Caco-2 (cell line): Measurements from ENCODE around the gene SUSD1. TPM values are rescaled to one million over a fixed set of nuclear protein-coding genes. Genes with fewer than 3 reads are reported as not detected.

ENCODE experiments used
- BruUV-seq: library from RNA; stranded (reverse); fragments of 400-500 nt; replicated peaks from 2 replicates; lab custom pipeline; 2021; lab: Mats Ljungman, UMichigan
- CTCF ChIA-PET: fragments of 300-600 bp; sonication (Branson Sonifier 250); formaldehyde crosslinking; loops from one replicate; lab custom pipeline; 2022; ENCODE audit warnings: antibody characterized with exemption; lab: Charles Lee
- POLR2A ChIA-PET: fragments of 300-600 bp; sonication (Branson Sonifier 250); formaldehyde crosslinking; loops from one replicate; lab custom pipeline; 2022; ENCODE audit warnings: antibody characterized with exemption; lab: Charles Lee
- DNase-seq, 2 experiments: peaks; one replicate each; pipeline versions ENCODE4 v3.0.0 to v3.0.0-alpha.2; 2020 to 2022
- H3K27me3 ChIP-seq: replicated peaks from 2 replicates; pipeline ENCODE4 v1.6.0; 2011; ENCODE audit warnings: low read length; ENCODE audit not compliant: control insufficient read depth, insufficient read depth
- H3K36me3 ChIP-seq: 2 replicates; pipeline ENCODE4 v1.5.1; 2011; ENCODE audit warnings: low read length; ENCODE audit not compliant: control insufficient read depth, insufficient read depth
- H3K4me1 ChIP-seq: fragments of 250-450 bp; sonication (Bioruptor Pico); 2 replicates; pipeline ENCODE4 v1.5.1; 2020; ENCODE audit warnings: mild to moderate bottlenecking
- H3K4me3 ChIP-seq: 2 replicates; pipeline ENCODE4 v1.5.1; 2011; ENCODE audit warnings: low read depth, mild to moderate bottlenecking, control low read depth, low read length
- H3K9me3 ChIP-seq: fragments of 250-450 bp; sonication (Bioruptor Pico); 2 replicates; pipeline ENCODE4 v1.5.1; 2020; ENCODE audit warnings: mild to moderate bottlenecking, moderate library complexity
- H3K27ac Mint-ChIP-seq: one replicate; pipeline ENCODE4 v1.8.0; 2022; ENCODE audit warnings: mixed read lengths; ENCODE audit not compliant: unreplicated experiment
- H3K27me3 Mint-ChIP-seq: one replicate; pipeline ENCODE4 v1.8.0; 2022; ENCODE audit warnings: mixed read lengths; ENCODE audit not compliant: insufficient read depth, unreplicated experiment
- H3K36me3 Mint-ChIP-seq: one replicate; pipeline ENCODE4 v1.8.0; 2022; ENCODE audit warnings: mild to moderate bottlenecking, mixed read lengths; ENCODE audit not compliant: insufficient read depth, unreplicated experiment
- H3K4me1 Mint-ChIP-seq: one replicate; pipeline ENCODE4 v1.8.0; 2022; ENCODE audit warnings: low read depth, mixed read lengths; ENCODE audit not compliant: unreplicated experiment
- H3K4me3 Mint-ChIP-seq: one replicate; pipeline ENCODE4 v1.8.0; 2022; ENCODE audit warnings: mild to moderate bottlenecking, moderate library complexity, mixed read lengths; ENCODE audit not compliant: unreplicated experiment
- H3K9me3 Mint-ChIP-seq: one replicate; pipeline ENCODE4 v1.8.0; 2022; ENCODE audit warnings: mixed read lengths; ENCODE audit not compliant: unreplicated experiment
- CTCF ChIP-seq, 2 experiments: fragments of 200-600 bp in 1 of 2; IDR thresholded peaks; 1 replicate in 1 of 2; 2 replicates in 1 of 2; pipeline versions ENCODE4 v1.5.1 to v1.8.0; 2011 to 2022; ENCODE audit warnings: antibody characterized with exemption in 1 of 2, control low read depth in 1 of 2, inconsistent platforms in 1 of 2, low read depth in 1 of 2, low read length in 1 of 2, mild to moderate bottlenecking in 1 of 2, moderate library complexity in 1 of 2; ENCODE audit not compliant: insufficient read depth in 1 of 2, severe bottlenecking in 1 of 2, unreplicated experiment in 1 of 2
- intact Hi-C: fragments of 100-400 bp; cut with micrococcal nuclease; formaldehyde crosslinking; loops from one replicate; pipeline ENCODE4 v1.10.0; 2022; ENCODE audit not compliant: unreplicated experiment
- total RNA-seq: library from RNA; stranded (reverse); gene quantifications from 2 replicates; pipeline ENCODE4 v1.2.3, GENCODE V29; 2022

The SUSD1 gene
- total RNA-seq, 1 experiment from 2014 or later = 53.4 TPM

- H3K4me1 ChIP-seq = peaks cover 48% of the 10 kb centered on the region
- no TSS peak for BruUV-seq
These were observed 60.0 kb downstream of the SUSD1 start for GRCh38 chr9:112115109-112115508.

GRCh38 chr9:112112941-112113681 lies 62.0 kb downstream of the SUSD1 start:
- peak; percentile 80 to 81 for TF ChIP-seq CTCF (IDR thresholded peaks at IDR 0.05; ENCODE audit: insufficient read depth in 1 of 2, low read depth in 1 of 2, low read length in 1 of 2, severe bottlenecking in 1 of 2, unreplicated experiment in 1 of 2)
- H3K36me3 Mint-ChIP-seq = peaks cover 52% of the 10 kb centered on the region
- BruUV-seq = no TSS peak
- POLR2A ChIA-PET = no interaction called here
- no peaks in the 10 kb centered on the region; the same call in 1 of the 2 replicates for H3K36me3 ChIP-seq
- H3K27ac Mint-ChIP-seq = peak overlapping the region; percentile 53
- no peak overlapping the region for H3K4me3 Mint-ChIP-seq
- H3K27me3 Mint-ChIP-seq = no peaks in the 10 kb centered on the region
- H3K27me3 ChIP-seq = no peaks in the 10 kb centered on the region
- H3K4me1 ChIP-seq = peaks cover 39% of the 10 kb centered on the region
- peaks cover 32% of the 10 kb centered on the region for H3K4me1 Mint-ChIP-seq
- H3K9me3 Mint-ChIP-seq = no peaks in the 10 kb centered on the region
- CTCF ChIA-PET = interaction anchor here (0.5 to 2.1 kb wide), 21 partner anchors 10 to 707 kb away, joined by 3 to 23 read pairs (median 4); partner anchors contain the start of genes HSDL2 and PTBP3
- H3K9me3 ChIP-seq = no peaks in the 10 kb centered on the region
- intact Hi-C loops = loop anchor here (1.0 to 5.0 kb wide), 4 partner anchors 53 to 248 kb away; partner anchors contain the start of gene PTBP3
- no peak overlapping the region for H3K4me3 ChIP-seq
- DNase-seq = peak; percentile 78 to 80

More at GRCh38 chr9:112115109-112115508, 60.0 kb downstream of the SUSD1 start:
- intact Hi-C loops = no loop called here
- no peak for TF ChIP-seq CTCF (IDR thresholded peaks at IDR 0.05; ENCODE audit: insufficient read depth in 1 of 2, low read depth in 1 of 2, low read length in 1 of 2, severe bottlenecking in 1 of 2, unreplicated experiment in 1 of 2)
- Mint-ChIP-seq H3K27me3 (no peaks in the 10 kb centered on the region), H3K4me3 (no peak overlapping the region), H3K4me1 (peaks cover 43% of the 10 kb centered on the region), H3K27ac (peak overlapping the region; percentile 78), H3K9me3 (no peaks in the 10 kb centered on the region), H3K36me3 (peaks cover 54% of the 10 kb centered on the region)
- Histone ChIP-seq H3K4me3 (no peak overlapping the region), H3K36me3 (no peaks in the 10 kb centered on the region; the same call in 1 of the 2 replicates), H3K9me3 (no peaks in the 10 kb centered on the region), H3K27me3 (no peaks in the 10 kb centered on the region)
- ChIA-PET POLR2A (no interaction called here), CTCF (no interaction called here)
- DNase-seq = no peak

- BruUV-seq = no TSS peak
- TF ChIP-seq CTCF (IDR thresholded peaks at IDR 0.05; ENCODE audit: insufficient read depth in 1 of 2, low read depth in 1 of 2, low read length in 1 of 2, severe bottlenecking in 1 of 2, unreplicated experiment in 1 of 2) = no peak
- H3K4me1 Mint-ChIP-seq = peaks cover 32% of the 10 kb centered on the region
These were observed 62.6 kb downstream of the SUSD1 start for GRCh38 chr9:112112519-112112918.

More at GRCh38 chr9:112112519-112112918, 62.6 kb downstream of the SUSD1 start:
- DNase-seq = no peak
- H3K36me3 Mint-ChIP-seq = peaks cover 52% of the 10 kb centered on the region
- Histone ChIP-seq H3K4me1 (peaks cover 33% of the 10 kb centered on the region), H3K9me3 (no peaks in the 10 kb centered on the region), H3K4me3 (no peak overlapping the region), H3K27me3 (no peaks in the 10 kb centered on the region), H3K36me3 (no peaks in the 10 kb centered on the region; the same call in 1 of the 2 replicates)
- CTCF ChIA-PET = interaction anchor here (0.5 to 2.1 kb wide), 19 partner anchors 10 to 707 kb away, joined by 3 to 23 read pairs (median 4); partner anchors contain the start of genes HSDL2 and PTBP3
- H3K27me3 Mint-ChIP-seq = no peaks in the 10 kb centered on the region
- no peak overlapping the region for H3K4me3 Mint-ChIP-seq
- POLR2A ChIA-PET = no interaction called here
- no peaks in the 10 kb centered on the region for H3K9me3 Mint-ChIP-seq
- intact Hi-C loops = loop anchor here (5.0 kb wide), 1 partner anchor 110 kb away; no protein-coding TSS in a partner anchor
- H3K27ac Mint-ChIP-seq = no peak overlapping the region
